Muscle layer of duodenum (tissue), 2 donors: ENCODE data around the gene TSPAN11.

Experiments used
- H3K27ac ChIP-seq: one replicate; pipeline ENCODE4 v1.7.0; 2013; ENCODE audit warnings: mild to moderate bottlenecking, low read length
- H3K27me3 ChIP-seq: one replicate; pipeline ENCODE4 v1.7.0; 2013; ENCODE audit warnings: low read depth, mild to moderate bottlenecking, control low read depth, low read length
- H3K36me3 ChIP-seq, 2 donors: one replicate each; pipeline ENCODE4 v1.7.0; 2013; ENCODE audit warnings: low read length in 2 of 2, control low read depth in 1 of 2, mild to moderate bottlenecking in 1 of 2; ENCODE audit not compliant: insufficient read depth in 2 of 2, control insufficient read depth in 1 of 2
- H3K4me1 ChIP-seq, 2 donors: one replicate each; pipeline ENCODE4 v1.7.0; 2013; ENCODE audit warnings: low read length in 2 of 2, mild to moderate bottlenecking in 2 of 2, control low read depth in 1 of 2, moderate library complexity in 1 of 2; ENCODE audit not compliant: insufficient read depth in 2 of 2, control insufficient read depth in 1 of 2
- H3K4me3 ChIP-seq, 2 donors: one replicate each; pipeline ENCODE4 v1.7.0; 2013; ENCODE audit warnings: low read length in 2 of 2, low read depth in 1 of 2, mild to moderate bottlenecking in 1 of 2
- H3K9me3 ChIP-seq, 2 donors: one replicate each; pipeline ENCODE4 v1.7.0; 2013; ENCODE audit warnings: low read length in 2 of 2, control low read depth in 1 of 2, mild to moderate bottlenecking in 1 of 2; ENCODE audit not compliant: control insufficient read depth in 1 of 2
- donor health status: healthy.

The TSPAN11 gene

DNA sequence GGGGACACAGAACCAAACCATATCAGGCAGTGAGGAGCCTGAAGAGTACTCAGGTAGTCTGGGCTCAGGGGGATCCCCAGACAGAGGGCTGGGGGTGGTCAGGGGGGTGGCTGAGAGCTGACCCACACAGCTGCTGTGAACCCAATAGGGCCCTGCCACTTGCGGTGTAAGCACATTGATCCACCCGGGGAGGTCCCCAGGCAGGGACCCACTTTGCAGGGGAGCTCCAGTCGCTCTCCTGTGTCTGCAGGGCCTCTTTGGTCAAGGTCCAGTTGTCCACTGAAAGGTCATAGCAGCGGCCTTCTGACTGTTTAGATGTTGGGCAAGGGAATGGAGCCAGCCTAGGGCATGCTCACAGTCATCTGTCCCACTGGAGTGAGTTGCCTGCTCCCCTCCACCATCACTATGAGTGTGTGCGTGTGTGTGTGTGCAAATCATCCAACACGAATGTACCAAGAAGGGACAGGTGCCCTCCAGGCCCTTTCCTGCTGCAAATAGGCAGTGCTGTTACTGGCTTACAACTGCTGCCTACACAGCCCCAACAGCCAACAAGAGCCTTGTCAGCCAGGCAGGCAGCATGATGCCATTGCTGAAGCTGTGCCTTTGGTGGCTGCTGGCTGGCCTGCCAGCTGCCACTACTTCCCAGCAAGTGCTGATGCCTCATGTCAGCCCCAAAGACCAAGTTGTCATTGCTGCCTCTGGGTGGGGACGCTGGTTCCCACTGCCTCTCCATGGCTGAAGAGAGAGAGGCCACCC is 71.3 kb downstream of the TSPAN11 start:
- Histone ChIP-seq H3K4me1 (peaks cover 0 to 4% of the 10 kb centered on the region in 2 donors), H3K4me3 (no peak overlapping the region), H3K9me3 (no peaks in the 10 kb centered on the region), H3K27ac (no peak overlapping the region), H3K27me3 (no peaks in the 10 kb centered on the region), H3K36me3 (no peaks in the 10 kb centered on the region)

DNA sequence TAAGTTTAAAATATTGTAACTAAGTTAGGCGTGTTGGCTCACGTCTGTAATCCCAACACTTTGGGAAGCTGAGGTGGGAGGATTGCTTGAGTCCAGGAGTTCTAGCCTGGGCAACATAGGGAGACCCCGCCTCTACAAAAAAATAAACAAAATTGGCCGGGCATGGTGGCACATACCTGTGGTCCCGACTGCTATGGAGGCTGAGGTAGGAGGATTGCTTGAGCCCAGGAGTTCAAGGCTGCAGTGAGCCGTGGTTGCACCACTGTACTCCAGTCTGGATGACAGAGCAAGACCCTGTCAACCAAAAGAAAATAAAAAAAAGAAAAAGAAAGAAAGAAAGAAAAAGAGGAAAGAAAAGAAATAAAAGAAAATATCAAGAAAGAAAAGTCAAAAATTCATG is 72.5 kb downstream of the TSPAN11 start:
- no peaks in the 10 kb centered on the region for H3K27me3 ChIP-seq
- H3K4me3 ChIP-seq = no peak overlapping the region
- H3K36me3 ChIP-seq = no peaks in the 10 kb centered on the region
- no peak overlapping the region for H3K27ac ChIP-seq
- no peaks in the 10 kb centered on the region for H3K9me3 ChIP-seq
- peaks cover 0 to 9% of the 10 kb centered on the region in 2 donors for H3K4me1 ChIP-seq

DNA sequence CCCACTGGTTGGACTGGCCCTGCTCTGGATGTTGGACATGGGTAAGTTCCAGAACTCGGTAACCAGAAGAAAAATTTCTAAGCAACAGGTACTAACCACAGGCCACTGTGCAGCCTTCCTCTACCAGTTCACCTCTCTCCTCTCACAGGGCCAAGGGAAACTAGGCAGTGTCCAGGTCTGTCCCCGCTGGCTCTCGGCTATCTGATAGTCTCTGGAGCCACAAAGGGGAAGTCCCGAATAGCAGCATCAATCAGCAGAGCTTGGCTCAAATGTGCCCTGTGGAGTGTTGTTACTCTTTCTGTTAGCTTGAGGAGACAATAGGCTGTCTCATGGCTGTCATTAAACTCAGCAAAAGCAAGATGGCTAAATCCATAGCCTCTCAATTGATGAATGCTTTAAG is 73.2 kb downstream of the TSPAN11 start:
- peaks cover 0 to 9% of the 10 kb centered on the region in 2 donors for H3K4me1 ChIP-seq
- no peaks in the 10 kb centered on the region for H3K36me3 ChIP-seq
- no peaks in the 10 kb centered on the region for H3K9me3 ChIP-seq
- no peaks in the 10 kb centered on the region for H3K27me3 ChIP-seq
- H3K27ac ChIP-seq = no peak overlapping the region
- H3K4me3 ChIP-seq = no peak overlapping the region

DNA sequence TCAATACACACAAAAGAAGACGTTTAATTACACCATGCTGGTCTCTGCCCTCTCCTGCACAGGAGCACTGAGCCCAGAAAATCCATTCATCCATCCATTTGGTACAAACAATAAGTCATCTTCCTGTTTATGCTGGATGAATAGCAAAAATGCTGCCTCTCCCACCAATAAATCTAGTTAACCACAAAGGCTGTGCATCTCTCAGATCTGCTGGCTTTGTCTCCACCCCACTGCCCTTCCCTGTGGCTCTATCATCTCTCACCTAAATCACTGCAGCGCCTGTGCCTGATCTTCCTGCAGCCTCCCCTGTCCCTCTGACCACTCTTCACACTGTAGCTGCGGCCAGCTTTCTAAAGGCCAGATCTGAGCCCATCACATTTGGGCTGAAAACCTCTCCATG is 74.2 kb downstream of the TSPAN11 start:
- Histone ChIP-seq H3K4me3 (no peak overlapping the region), H3K36me3 (no peaks in the 10 kb centered on the region), H3K4me1 (peaks cover 0 to 9% of the 10 kb centered on the region in 2 donors), H3K27me3 (no peaks in the 10 kb centered on the region), H3K9me3 (no peaks in the 10 kb centered on the region), H3K27ac (no peak overlapping the region)

DNA sequence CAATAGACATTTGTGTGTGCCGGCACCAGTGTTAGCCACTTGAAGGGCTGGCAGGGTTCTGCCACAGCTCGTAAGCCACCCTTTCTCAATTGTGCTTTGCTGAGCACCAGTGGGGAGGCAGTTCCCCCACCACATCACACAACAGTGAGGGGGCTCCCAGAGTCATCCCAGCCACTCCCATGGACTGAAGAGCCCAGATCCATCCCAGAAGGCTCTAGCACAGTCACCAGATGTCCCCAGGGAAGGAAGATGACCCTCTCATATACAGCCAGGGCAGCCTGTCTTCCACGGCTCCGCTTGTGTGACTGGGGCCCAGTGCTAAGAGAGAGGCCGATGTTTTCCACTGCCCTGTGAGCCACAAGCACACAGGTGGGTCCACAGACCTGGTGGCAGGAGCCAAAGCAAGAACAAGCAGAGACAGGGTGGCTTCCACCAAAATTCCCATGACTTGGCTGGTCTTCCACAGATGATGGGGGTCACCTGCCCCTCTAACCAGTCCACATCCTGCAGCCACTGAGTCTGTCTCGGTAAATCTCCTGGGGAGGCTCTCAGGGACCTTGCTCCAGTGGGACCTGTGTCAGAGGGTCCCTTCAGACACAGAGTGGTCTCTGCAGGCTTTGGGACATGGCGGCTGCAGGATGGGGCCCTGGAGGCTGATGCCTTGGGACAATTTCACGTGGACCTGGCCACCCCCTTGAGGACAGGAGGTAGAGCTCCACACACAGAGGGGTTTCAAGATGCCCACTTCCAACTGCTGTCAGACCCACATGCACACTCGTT is 75.2 kb downstream of the TSPAN11 start:
- Histone ChIP-seq H3K27me3 (no peaks in the 10 kb centered on the region), H3K27ac (no peak overlapping the region), H3K4me1 (peaks cover 0 to 4% of the 10 kb centered on the region in 2 donors), H3K36me3 (no peaks in the 10 kb centered on the region), H3K4me3 (no peak overlapping the region), H3K9me3 (no peaks in the 10 kb centered on the region)

DNA sequence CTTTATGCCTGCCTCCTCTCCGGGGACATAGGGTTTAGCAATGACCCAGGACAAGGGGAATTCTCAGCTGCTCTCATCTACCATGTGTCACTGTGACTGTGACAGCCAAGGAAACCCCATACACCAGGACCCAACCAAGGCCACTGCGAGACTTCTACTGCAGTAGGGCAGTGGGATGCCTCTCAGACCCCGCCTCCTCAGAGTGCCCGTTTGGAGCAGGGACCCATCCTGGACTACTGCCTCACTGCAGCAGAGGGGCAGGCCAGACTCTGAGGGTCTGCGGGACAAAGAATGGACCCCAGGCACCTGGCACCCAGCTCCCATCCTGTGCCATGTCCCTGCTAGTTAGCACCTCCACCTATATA is 75.8 kb downstream of the TSPAN11 start:
- peaks cover 0 to 4% of the 10 kb centered on the region in 2 donors for H3K4me1 ChIP-seq
- no peaks in the 10 kb centered on the region for H3K9me3 ChIP-seq
- no peaks in the 10 kb centered on the region for H3K27me3 ChIP-seq
- H3K4me3 ChIP-seq = no peak overlapping the region
- H3K27ac ChIP-seq = no peak overlapping the region
- H3K36me3 ChIP-seq = no peaks in the 10 kb centered on the region

DNA sequence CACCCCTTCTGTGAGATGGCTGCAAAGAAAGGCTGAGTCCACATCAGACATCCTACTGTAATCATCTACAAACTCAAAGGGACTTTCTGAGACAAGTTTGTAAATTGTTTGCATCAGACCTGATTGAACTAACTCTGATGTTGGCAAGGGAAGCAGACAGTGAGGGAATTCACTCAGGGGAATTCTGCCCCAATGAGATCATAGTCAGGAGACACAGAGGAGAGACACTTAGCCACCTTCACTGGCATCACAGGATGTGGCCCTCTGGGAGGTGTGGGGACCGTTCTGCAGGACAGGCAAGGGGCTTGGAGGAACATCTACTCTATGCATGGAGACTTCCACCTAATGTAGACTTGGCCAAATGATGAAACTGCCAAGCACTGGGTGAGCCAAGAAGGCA is 76.5 kb downstream of the TSPAN11 start:
- no peaks in the 10 kb centered on the region for H3K9me3 ChIP-seq
- H3K36me3 ChIP-seq = no peaks in the 10 kb centered on the region
- no peak overlapping the region for H3K4me3 ChIP-seq
- H3K27me3 ChIP-seq = no peaks in the 10 kb centered on the region
- peaks cover 0 to 4% of the 10 kb centered on the region in 2 donors for H3K4me1 ChIP-seq
- no peak overlapping the region for H3K27ac ChIP-seq

DNA sequence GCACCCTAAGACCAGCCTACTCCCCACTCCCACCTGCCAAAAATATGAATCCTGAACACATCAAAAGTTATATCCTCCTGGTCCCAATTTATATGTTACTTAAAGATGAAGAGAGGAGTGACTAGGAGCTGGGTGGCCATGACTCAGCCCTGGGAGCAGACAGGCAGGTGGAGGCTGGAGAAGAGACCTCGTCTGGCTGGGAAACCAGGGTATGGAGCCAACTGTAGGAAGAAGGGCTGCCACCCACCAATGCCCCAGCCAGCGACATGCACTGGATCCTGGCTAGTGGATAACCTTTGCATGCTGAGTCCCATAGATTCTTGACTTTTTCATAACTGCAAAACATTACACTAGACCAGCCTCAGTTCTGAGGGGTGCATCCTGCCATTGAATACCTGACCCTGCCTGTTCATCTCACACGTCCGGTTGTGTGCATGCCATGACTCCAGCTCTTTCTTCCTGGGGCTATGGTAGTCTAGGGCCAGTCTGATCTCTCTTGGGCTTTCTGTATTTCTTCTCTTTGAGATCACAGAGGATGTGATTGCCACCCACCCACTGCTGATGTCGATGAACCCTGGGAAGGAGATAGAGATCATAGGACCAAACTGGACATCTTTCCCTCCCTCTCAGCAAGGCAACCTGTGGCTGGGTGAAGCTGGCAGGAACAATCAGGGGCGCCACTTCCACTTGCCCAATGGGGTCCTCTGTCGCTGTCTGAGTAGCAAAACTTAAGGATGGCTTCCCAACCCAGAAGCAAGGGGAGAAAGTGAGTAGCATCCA is 77.5 kb downstream of the TSPAN11 start:
- Histone ChIP-seq H3K4me1 (peaks cover 0 to 4% of the 10 kb centered on the region in 2 donors), H3K9me3 (no peaks in the 10 kb centered on the region), H3K4me3 (no peak overlapping the region), H3K36me3 (no peaks in the 10 kb centered on the region), H3K27ac (no peak overlapping the region), H3K27me3 (no peaks in the 10 kb centered on the region)

DNA sequence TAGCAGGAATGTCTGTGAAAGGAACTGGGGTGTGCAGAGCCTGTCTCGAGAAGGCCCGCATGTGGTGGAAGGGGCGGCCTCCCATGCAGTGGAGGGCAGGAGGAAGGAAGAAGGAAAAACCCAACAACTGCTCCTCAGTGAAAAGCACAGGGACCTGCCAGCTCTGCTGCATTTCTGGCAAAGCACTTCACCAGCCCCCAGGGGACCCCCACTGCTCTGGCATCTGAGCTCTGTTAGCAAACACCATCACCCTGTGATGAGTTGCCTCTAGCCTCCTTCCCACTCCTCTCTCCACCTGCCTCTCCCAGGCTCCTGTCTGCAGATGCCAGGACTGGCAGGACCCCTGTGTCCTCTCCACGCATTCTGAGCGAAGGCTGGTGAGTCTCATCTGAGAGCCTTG is 78.1 kb downstream of the TSPAN11 start:
- peaks cover 0 to 4% of the 10 kb centered on the region in 2 donors for H3K4me1 ChIP-seq
- no peak overlapping the region for H3K27ac ChIP-seq
- no peaks in the 10 kb centered on the region for H3K36me3 ChIP-seq
- H3K4me3 ChIP-seq = no peak overlapping the region
- H3K27me3 ChIP-seq = no peaks in the 10 kb centered on the region
- H3K9me3 ChIP-seq = no peaks in the 10 kb centered on the region

DNA sequence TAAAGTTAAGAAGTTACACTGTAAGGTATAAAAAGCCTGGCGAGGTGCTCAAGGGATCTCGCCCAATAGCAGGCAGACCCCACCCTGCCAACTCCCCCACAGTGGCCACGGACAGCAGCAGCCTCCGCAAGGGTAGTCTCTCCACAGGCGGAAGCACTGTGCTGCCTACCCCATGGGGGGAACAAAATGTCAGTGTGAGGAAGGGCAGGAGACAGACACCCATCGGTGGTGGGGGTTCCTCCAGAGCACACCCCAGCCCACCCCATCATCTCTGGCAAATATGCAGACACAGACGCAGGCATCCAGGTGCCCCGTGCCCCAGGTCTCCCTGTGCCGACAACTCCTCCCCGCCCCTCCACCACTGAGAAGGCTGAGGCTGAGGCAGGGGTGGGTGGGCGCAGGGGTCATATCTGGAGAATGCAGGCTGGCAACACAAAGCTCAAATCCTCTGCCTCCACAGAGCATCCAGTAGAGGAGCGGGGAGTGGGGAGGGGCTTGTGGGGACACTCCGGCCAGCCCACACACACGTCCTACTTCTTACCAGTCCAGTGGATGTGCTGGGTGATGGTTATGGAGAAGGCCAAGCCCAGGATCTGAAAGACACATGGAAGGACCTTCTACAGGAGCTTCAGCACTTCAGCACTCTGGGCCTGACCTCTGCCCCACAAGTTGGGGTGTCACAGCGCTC is 78.9 kb downstream of the TSPAN11 start:
- Histone ChIP-seq H3K4me1 (peaks cover 0 to 4% of the 10 kb centered on the region in 2 donors), H3K36me3 (no peaks in the 10 kb centered on the region), H3K27me3 (no peaks in the 10 kb centered on the region), H3K4me3 (no peak overlapping the region), H3K27ac (no peak overlapping the region), H3K9me3 (no peaks in the 10 kb centered on the region)

DNA sequence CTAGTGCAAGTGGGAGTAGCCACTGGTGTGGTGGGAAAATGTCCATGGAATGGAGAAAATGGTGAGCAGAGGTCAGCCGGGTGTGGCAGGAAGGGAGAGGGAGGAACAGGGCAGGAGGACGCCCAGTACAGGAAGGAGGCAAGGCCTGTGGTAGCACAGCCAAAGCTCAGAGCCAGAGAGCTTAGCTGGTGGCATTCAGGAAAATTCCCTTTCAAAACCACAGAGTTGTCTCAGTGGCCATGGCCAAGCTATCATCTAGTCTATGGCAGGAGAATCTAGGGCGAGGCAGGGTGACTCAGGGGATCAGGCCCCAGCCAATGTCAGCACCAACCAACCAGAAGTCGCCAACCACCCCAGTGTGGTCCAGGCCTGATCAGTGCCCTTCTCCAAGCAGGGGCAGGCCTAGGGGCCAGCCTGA is 79.4 kb downstream of the TSPAN11 start:
- Histone ChIP-seq H3K27ac (no peak overlapping the region), H3K4me1 (peaks cover 0 to 4% of the 10 kb centered on the region in 2 donors), H3K4me3 (no peak overlapping the region), H3K9me3 (no peaks in the 10 kb centered on the region), H3K27me3 (no peaks in the 10 kb centered on the region), H3K36me3 (no peaks in the 10 kb centered on the region)
